NCI-H187 treated with DMSO at 0.1 percent for 48 hours (cell line): ENCODE data around the gene SHROOM3.

Experiments used
- DNase-seq: peaks from one replicate; lab custom pipeline; 2025; lab: John Stamatoyannopoulos, UW

Gene SHROOM3

GRCh38 chr4:76494871-76495590, 60.0 kb downstream of the SHROOM3 start:
- DNase-seq: no peak

- no peak for DNase-seq
These were observed 63.5 kb downstream of the SHROOM3 start for GRCh38 chr4:76498550-76498949.

- no peak for DNase-seq
These were observed 64.4 kb downstream of the SHROOM3 start for GRCh38 chr4:76499461-76499860.

- DNase-seq: no peak
These were observed 67.9 kb downstream of the SHROOM3 start for GRCh38 chr4:76502886-76503285.

- DNase-seq: no peak
These were observed 69.8 kb downstream of the SHROOM3 start for GRCh38 chr4:76504613-76505465.

GRCh38 chr4:76511947-76512346, 76.9 kb downstream of the SHROOM3 start:
- DNase-seq: no peak

GRCh38 chr4:76513482-76513881, 78.5 kb downstream of the SHROOM3 start:
- DNase-seq: no peak

GRCh38 chr4:76514087-76514486, 79.1 kb downstream of the SHROOM3 start:
- no peak for DNase-seq

- no peak for DNase-seq
These were observed 81.2 kb downstream of the SHROOM3 start for GRCh38 chr4:76515975-76516843.

GRCh38 chr4:76518241-76518640, 83.2 kb downstream of the SHROOM3 start:
- no peak for DNase-seq

- no peak for DNase-seq
These were observed 88.6 kb downstream of the SHROOM3 start for GRCh38 chr4:76523593-76523992.

GRCh38 chr4:76525751-76526150, 90.7 kb downstream of the SHROOM3 start:
- no peak for DNase-seq

GRCh38 chr4:76526585-76526990, 91.6 kb downstream of the SHROOM3 start:
- peak; percentile 15 for DNase-seq

GRCh38 chr4:76527666-76528065, 92.6 kb downstream of the SHROOM3 start:
- DNase-seq: no peak

GRCh38 chr4:76531597-76531996, 96.6 kb downstream of the SHROOM3 start:
- DNase-seq: no peak

- no peak for DNase-seq
These were observed 97.8 kb downstream of the SHROOM3 start for GRCh38 chr4:76532805-76533204.

GRCh38 chr4:76533314-76533713, 98.3 kb downstream of the SHROOM3 start:
- DNase-seq: no peak

GRCh38 chr4:76535603-76536372, 100.8 kb downstream of the SHROOM3 start:
- DNase-seq: no peak

- DNase-seq: no peak
These were observed 101.3 kb downstream of the SHROOM3 start for GRCh38 chr4:76536373-76536689.

GRCh38 chr4:76538296-76538695, 103.3 kb downstream of the SHROOM3 start:
- DNase-seq: no peak

GRCh38 chr4:76539979-76540378, 105.0 kb downstream of the SHROOM3 start:
- no peak for DNase-seq

- no peak for DNase-seq
These were observed 105.5 kb downstream of the SHROOM3 start for GRCh38 chr4:76540486-76540885.
